ENCODE data around the gene ATAD1. TPM values are rescaled to one million over a fixed set of nuclear protein-coding genes. Genes with fewer than 3 reads are reported as not detected.
A peak's percentile ranks its signal among the peaks of the same experiment; 100 is the strongest.
"Not testable (repeated sequence)": the region's sequence is repeated elsewhere in the genome, so short reads cannot be mapped to it uniquely, and the experiment has no call there.

Gene ATAD1
- total RNA-seq = 10 to 100 TPM; 53.3 to 59.7 TPM
- 10 to 100 TPM; 32.4 to 39.0 (median 35.9) TPM for polyA plus RNA-seq
- total RNA-seq = 50.2 to 112 (median 93.5) reads per million in 6 experiments

GRCh38 chr10:87817609-87818504 is at the start of gene ATAD1:
ATAD1 (minus strand) TSS chr10:87818226; CDS start chr10:87814599, 3,627 bp downstream.
- POLR2A ChIA-PET = interaction anchor here (0.6 to 4.5 kb wide), 17 partner anchors 10 to 1239 kb away, joined by 3 to 87 read pairs (median 3); partner anchors contain the start of genes KLLN, MINPP1, PTEN and RNLS
- peak; percentile 82 to 93 (median 88) for DNase-seq
- Mint-ChIP-seq H3K4me1 (peaks cover 16 to 40% (median 33%) of the 10 kb centered on the region in 4 donors), H3K36me3 (peaks cover 0 to 12% (median 3%) of the 10 kb centered on the region in 3 donors), H3K27ac (peak within 1 kb of the TSS; percentile 96 to 99 (median 98)), H3K27me3 (no peaks in the 10 kb centered on the region), H3K4me3 (peak within 1 kb of the TSS; percentile 87 to 99 (median 96)), H3K9me3 (no peaks in the 10 kb centered on the region)
- ATAC-seq = peak; percentile 85 to 86

DNA sequence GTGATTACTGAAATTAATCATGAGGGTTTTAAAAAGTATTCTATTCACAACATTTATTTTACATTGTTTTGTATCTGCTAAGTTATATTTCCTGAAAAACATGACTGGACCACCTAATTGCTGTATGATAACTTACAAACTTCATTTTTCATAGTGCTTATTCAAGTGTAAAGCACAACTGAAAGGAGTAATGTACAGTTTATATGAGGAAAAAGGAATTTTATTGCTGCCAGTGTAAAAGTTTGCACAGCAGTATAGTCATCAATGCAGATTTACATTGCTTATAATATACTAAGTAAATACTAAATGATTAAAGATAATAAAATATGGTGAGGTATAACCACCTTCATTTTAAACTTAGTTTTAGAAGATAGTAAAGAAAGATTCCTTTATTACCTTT is 49.4 kb upstream of the ATAD1 start:
- POLR2A ChIA-PET = no interaction called here
- DNase-seq (no peak), ATAC-seq (no peak)
- Mint-ChIP-seq H3K27me3 (peaks cover 0 to 3% (median 0%) of the 10 kb centered on the region in 5 donors), H3K4me1 (peaks cover 27 to 68% (median 55%) of the 10 kb centered on the region in 4 donors), H3K4me3 (peak overlapping the region; percentile 71 to 99 (median 94)), H3K9me3 (no peaks in the 10 kb centered on the region), H3K27ac (peak overlapping the region in 6 of 10 donors; percentile 37 to 94 (median 64)), H3K36me3 (peaks cover 5 to 35% (median 7%) of the 10 kb centered on the region in 3 donors)

- H3K4me1 Mint-ChIP-seq = peaks cover 32 to 70% (median 53%) of the 10 kb centered on the region in 4 donors
- no peaks in the 10 kb centered on the region for H3K9me3 Mint-ChIP-seq
- peak overlapping the region; percentile 89 to 99 (median 94) for H3K4me3 Mint-ChIP-seq
- H3K36me3 Mint-ChIP-seq = peaks cover 5 to 33% (median 7%) of the 10 kb centered on the region in 3 donors
- peak overlapping the region in 9 of 10 donors; percentile 4 to 95 (median 72) for H3K27ac Mint-ChIP-seq
- peaks cover 0 to 3% (median 0%) of the 10 kb centered on the region in 5 donors for H3K27me3 Mint-ChIP-seq
- no peak for DNase-seq
- no peak for ATAC-seq
- POLR2A ChIA-PET = interaction anchor here (1.5 kb wide), 1 partner anchor 225 kb away, joined by 4 read pairs; no protein-coding TSS in a partner anchor
Observed at GRCh38 chr10:87866412-87866974, 48.5 kb upstream of the ATAD1 start.

DNA sequence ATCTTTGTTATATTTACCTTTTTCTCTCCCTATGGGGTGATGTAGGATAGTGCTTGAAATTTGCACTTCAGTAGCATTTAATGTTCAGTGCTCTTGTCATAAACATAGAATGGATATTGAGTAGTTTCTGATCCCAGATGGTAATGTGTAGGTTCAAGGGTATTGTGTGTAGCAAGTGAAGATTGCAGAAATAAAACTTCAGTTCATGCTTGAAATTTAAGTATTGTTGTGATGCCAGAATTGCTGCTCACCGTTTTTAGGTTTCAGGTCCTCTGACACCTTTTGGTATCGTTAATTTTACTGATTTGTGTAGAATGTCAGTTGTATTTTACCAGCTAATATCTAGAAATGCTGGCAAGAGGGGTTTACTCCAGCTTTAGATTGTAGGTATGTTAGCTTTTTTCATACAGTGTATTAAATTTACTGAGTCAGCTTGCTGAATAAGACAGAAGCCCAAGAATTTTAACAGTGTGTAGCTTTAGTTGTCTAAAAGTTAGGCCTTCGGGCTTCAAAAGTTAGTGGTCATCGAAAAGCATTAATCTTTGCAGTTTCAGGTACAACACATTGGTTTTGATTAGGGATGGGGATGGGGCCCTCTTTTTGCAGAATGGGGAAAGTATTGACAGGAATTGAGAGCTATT is 47.3 kb upstream of the ATAD1 start:
- DNase-seq (no peak), ATAC-seq (no peak)
- H3K9me3 Mint-ChIP-seq = no peaks in the 10 kb centered on the region
- peak overlapping the region in 9 of 10 donors; percentile 78 to 95 (median 90) for H3K27ac Mint-ChIP-seq
- POLR2A ChIA-PET = interaction anchor here (0.5 to 5.9 kb wide), 6 partner anchors 26 to 521 kb away, joined by 3 to 163 read pairs (median 6); partner anchors contain the start of gene ATAD1
- H3K4me1 Mint-ChIP-seq = peaks cover 36 to 70% (median 53%) of the 10 kb centered on the region in 4 donors
- peak overlapping the region; percentile 89 to 99 (median 94) for H3K4me3 Mint-ChIP-seq
- H3K27me3 Mint-ChIP-seq = peaks cover 0 to 3% (median 0%) of the 10 kb centered on the region in 5 donors
- H3K36me3 Mint-ChIP-seq = peaks cover 5 to 23% (median 7%) of the 10 kb centered on the region in 3 donors

DNA sequence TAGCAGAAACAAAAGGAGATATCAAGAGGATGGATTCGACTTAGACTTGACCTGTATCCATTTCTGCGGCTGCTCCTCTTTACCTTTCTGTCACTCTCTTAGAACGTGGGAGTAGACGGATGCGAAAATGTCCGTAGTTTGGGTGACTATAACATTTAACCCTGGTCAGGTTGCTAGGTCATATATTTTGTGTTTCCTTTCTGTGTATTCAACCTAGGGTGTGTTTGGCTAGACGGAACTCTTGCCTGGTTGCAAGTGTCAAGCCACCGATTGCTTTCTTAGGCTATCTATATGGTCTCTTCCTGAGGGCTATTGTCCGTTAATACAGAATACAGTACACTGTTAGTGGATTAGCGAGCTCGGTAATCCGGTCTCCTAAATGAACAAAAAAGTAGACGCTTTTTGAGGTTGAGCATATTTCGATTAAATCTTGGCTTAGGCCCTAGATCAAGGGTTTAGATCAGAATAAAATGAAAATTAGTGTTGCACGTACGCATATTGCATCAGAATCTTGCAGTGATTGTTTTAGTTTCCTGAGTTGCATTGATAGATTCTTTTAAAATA is 46.6 kb upstream of the ATAD1 start:
- Mint-ChIP-seq H3K9me3 (no peaks in the 10 kb centered on the region), H3K4me1 (peaks cover 37 to 67% (median 52%) of the 10 kb centered on the region in 4 donors), H3K27ac (peak overlapping the region; percentile 89 to 95 (median 92)), H3K27me3 (peaks cover 0 to 3% (median 0%) of the 10 kb centered on the region in 5 donors), H3K36me3 (peaks cover 5 to 20% (median 7%) of the 10 kb centered on the region in 3 donors), H3K4me3 (peak overlapping the region; percentile 89 to 99 (median 94))
- ATAC-seq = no peak
- DNase-seq = peak in 1 of 10 donors; percentile 20
- POLR2A ChIA-PET = interaction anchor here (1.0 to 5.9 kb wide), 6 partner anchors 9 to 1016 kb away, joined by 3 to 163 read pairs (median 41); partner anchors contain the start of genes ATAD1 and STAMBPL1

- Mint-ChIP-seq H3K4me3 (peak overlapping the region; percentile 89 to 99 (median 94)), H3K27ac (peak overlapping the region; percentile 89 to 95 (median 92)), H3K4me1 (peaks cover 34 to 64% (median 48%) of the 10 kb centered on the region in 4 donors), H3K36me3 (peaks cover 5 to 16% (median 7%) of the 10 kb centered on the region in 3 donors)
- not testable (repeated sequence) for H3K9me3 Mint-ChIP-seq, H3K27me3 Mint-ChIP-seq
- POLR2A ChIA-PET = interaction anchor here (1.0 to 5.9 kb wide), 14 partner anchors 9 to 1016 kb away, joined by 3 to 163 read pairs (median 22); partner anchors contain the start of genes ATAD1, RNLS and STAMBPL1
- ATAC-seq (peak in 1 of 2 donors; percentile 1), DNase-seq (peak in 8 of 10 donors; percentile 5 to 38 (median 22))
Observed at GRCh38 chr10:87863951-87864495, 46.0 kb upstream of the ATAD1 start.

DNA sequence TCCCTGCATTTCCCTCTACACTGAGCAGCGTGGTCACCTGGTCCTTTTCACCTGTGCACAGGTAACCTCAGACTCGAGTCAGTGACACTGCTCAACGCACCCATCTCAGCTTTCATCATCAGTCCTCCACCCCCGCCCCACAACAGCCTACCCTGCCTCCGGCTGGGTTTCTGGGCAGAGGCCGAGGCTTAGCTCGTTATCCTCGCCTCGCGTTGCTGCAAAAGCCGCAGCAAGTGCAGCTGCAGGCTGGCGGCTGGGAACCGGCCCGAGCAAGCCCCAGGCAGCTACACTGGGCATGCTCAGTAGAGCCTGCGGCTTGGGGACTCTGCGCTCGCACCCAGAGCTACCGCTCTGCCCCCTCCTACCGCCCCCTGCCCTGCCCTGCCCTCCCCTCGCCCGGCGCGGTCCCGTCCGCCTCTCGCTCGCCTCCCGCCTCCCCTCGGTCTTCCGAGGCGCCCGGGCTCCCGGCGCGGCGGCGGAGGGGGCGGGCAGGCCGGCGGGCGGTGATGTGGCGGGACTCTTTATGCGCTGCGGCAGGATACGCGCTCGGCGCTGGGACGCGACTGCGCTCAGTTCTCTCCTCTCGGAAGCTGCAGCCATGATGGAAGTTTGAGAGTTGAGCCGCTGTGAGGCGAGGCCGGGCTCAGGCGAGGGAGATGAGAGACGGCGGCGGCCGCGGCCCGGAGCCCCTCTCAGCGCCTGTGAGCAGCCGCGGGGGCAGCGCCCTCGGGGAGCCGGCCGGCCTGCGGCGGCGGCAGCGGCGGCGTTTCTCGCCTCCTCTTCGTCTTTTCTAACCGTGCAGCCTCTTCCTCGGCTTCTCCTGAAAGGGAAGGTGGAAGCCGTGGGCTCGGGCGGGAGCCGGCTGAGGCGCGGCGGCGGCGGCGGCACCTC is 45.3 kb upstream of the ATAD1 start, which contains the start of the genes KLLN and PTEN:
Gene KLLN (minus strand): TSS at position 481 of the 891 bp plus-strand sequence. CDS start 1,046 bp downstream, outside the sequence.
Gene PTEN (plus strand): TSS at position 573 of the 891 bp plus-strand sequence. CDS start 845 bp downstream, outside the sequence.
- Mint-ChIP-seq H3K9me3 (no peaks in the 10 kb centered on the region), H3K36me3 (peaks cover 0 to 9% (median 7%) of the 10 kb centered on the region in 3 donors), H3K4me3 (peak within 1 kb of the TSS; percentile 93 to 100 (median 98)), H3K27me3 (peaks cover 0 to 3% (median 0%) of the 10 kb centered on the region in 5 donors), H3K27ac (peak within 1 kb of the TSS; percentile 94 to 99 (median 98)), H3K4me1 (peaks cover 29 to 57% (median 41%) of the 10 kb centered on the region in 4 donors)
- DNase-seq (peak; percentile 70 to 87 (median 81)), ATAC-seq (peak; percentile 41 to 44)
- POLR2A ChIA-PET = interaction anchor here (0.9 to 5.9 kb wide), 22 partner anchors 10 to 1221 kb away, joined by 3 to 163 read pairs (median 8); partner anchors contain the start of genes ATAD1, RNLS and STAMBPL1

DNA sequence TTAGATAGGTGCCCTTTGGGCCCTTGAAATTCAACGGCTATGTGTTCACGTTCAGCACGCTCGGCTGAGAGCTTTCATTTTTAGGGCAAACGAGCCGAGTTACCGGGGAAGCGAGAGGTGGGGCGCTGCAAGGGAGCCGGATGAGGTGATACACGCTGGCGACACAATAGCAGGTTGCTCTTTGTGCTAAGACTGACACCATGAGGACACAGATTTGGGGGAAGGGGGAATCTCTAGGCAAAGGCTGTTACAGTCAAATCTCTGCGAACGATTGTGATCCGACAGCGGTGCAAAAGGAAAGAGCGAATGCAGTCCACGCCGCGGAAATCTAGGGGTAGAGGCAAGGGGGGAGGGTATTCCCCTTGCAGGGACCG is 44.6 kb upstream of the ATAD1 start:
- ATAC-seq = peak; percentile 45 to 48
- no peaks in the 10 kb centered on the region for H3K9me3 Mint-ChIP-seq
- peaks cover 0 to 9% (median 7%) of the 10 kb centered on the region in 3 donors for H3K36me3 Mint-ChIP-seq
- H3K27me3 Mint-ChIP-seq = peaks cover 0 to 3% (median 0%) of the 10 kb centered on the region in 5 donors
- peak overlapping the region; percentile 94 to 99 (median 98) for H3K27ac Mint-ChIP-seq
- POLR2A ChIA-PET = interaction anchor here (0.9 to 5.9 kb wide), 29 partner anchors 10 to 1221 kb away, joined by 3 to 163 read pairs (median 5); partner anchors contain the start of genes ATAD1 and RNLS
- H3K4me1 Mint-ChIP-seq = peaks cover 28 to 56% (median 38%) of the 10 kb centered on the region in 4 donors
- peak in 3 of 10 donors; percentile 64 to 88 (median 76) for DNase-seq
- peak overlapping the region; percentile 93 to 100 (median 98) for H3K4me3 Mint-ChIP-seq

DNA sequence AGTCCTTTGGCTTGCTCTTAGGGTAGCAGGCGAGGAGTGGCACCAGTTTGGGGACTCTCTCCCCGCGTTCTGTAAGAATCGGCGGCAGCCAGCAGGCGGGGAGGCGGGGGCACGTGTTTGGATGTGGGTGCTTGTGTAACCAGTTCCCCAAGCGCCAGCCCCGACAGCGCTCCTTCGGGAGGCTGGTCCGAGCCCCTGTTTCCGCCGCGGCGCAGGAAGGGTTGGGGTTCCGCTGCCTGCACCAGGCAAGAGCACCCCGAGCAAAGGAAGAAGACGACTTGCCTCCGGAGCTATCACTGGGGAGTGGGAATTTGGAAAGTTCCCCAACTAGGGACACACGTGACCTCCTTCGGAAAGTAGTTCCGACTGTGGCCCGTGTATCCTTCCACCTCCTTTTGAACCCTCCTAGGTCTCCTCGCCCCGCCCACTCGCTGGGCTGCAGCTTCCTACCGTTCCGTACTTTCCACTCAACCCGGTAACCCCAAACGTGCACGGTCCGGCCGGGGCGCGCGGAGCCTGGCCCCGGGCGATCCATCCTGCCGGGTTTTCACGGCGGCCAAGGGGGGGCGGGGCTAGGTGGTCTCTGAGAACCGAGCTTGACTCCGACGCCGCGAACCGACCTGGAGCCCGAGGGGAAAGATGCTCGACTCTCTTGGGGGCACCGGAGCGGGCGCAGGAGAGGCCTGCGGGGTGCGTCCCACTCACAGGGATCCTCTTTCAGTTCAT is 44.1 kb upstream of the ATAD1 start:
- peak; percentile 82 to 97 (median 92) for DNase-seq
- H3K9me3 Mint-ChIP-seq = no peaks in the 10 kb centered on the region
- ATAC-seq = peak; percentile 60 to 70
- peaks cover 0 to 3% (median 0%) of the 10 kb centered on the region in 5 donors for H3K27me3 Mint-ChIP-seq
- H3K36me3 Mint-ChIP-seq = peaks cover 0 to 7% (median 5%) of the 10 kb centered on the region in 3 donors
- peak overlapping the region; percentile 94 to 99 (median 98) for H3K27ac Mint-ChIP-seq
- POLR2A ChIA-PET = interaction anchor here (0.6 to 5.9 kb wide), 31 partner anchors 10 to 1222 kb away, joined by 3 to 163 read pairs (median 5); partner anchors contain the start of genes ATAD1 and RNLS
- peaks cover 28 to 55% (median 36%) of the 10 kb centered on the region in 4 donors for H3K4me1 Mint-ChIP-seq
- H3K4me3 Mint-ChIP-seq = peak overlapping the region; percentile 93 to 100 (median 98)

All from naive thymus-derived CD8-positive, alpha-beta T cell (primary cell).